Subcutaneous preadipocyte (primary cell): Measurements from ENCODE around the gene AP1AR. TPM values are rescaled to one million over a fixed set of nuclear protein-coding genes. Genes with fewer than 3 reads are reported as not detected.

ENCODE experiments used
- total RNA-seq: library from RNA; depleted of rRNA; stranded (reverse); fragments of >200 nt; gene quantifications from 2 replicates; pipeline ENCODE4 v1.2.3, GENCODE V29; 2012

AP1AR gene
- 16.9 and 23.7 TPM in 2 replicates for total RNA-seq

DNA sequence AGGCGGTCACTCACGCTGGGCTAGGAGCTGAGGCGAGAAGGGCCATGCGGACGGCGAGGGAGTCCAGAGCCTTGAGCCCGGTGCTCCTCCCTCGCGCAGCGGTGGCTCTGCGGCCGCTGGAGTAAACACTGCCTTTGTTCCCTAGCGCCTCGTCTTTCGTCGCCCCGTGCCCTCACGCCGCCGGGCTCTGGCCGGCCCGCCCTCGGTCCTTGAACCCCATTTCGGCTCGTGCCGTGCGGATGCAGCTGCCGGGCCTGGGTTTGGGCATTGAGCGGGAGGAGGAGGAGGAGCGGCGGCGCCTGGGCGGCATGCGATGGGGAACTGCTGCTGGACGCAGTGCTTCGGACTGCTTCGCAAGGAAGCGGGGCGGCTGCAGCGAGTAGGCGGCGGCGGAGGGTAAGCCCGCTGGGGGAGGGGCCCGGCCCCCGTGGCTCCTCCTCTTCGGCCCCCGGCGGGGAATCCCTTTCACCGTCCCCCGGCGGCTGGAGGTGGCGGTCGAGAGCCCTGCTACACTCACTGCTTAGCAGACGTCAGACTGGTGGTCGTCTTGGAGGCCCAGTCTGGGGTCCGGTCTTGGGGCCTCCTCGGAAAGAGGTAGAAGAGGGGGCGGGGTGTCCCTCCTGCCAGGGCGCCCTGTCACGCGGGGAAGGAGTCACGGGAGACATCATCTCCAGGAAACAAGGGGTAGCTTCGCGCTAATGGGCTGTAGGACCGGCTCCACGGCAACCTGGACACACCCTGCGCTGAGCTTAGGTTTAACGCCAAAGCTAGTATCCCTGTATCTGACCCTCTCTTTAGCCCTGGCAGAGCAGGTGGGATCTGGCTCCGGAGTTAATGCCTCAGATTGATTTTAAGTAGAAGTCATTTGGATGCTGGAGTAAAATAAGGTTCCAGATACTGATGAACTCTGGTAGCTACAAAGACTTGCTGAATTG, at the start of gene AP1AR:
Gene AP1AR, plus strand, starts transcription at position 9 of the 935 bp plus-strand sequence. Its CDS starts 305 bp downstream, at position 314.

GRCh38 chr4:112296949-112297880, 65.6 kb downstream of the AP1AR start, which contains the start of gene ALPK1:
Gene ALPK1 (plus strand): TSS chr4:112297369.

Other genes starting within 250 kb of the AP1AR start
- 4.8 and 6.6 TPM in 2 replicates for gene FAM241A, start 86.3 kb upstream of the AP1AR start, total RNA-seq
- gene TIFA, start 54.1 kb downstream of the AP1AR start, total RNA-seq = 2.2 and 3.5 TPM in 2 replicates
- gene ALPK1, start 65.6 kb downstream of the AP1AR start, total RNA-seq = 14.7 and 16.5 TPM in 2 replicates